Liver (tissue), 3 donors: ENCODE data around the gene PLA2G4E.

Experiments used
- EGR1 ChIP-seq, 2 donors: IDR thresholded peaks; 2 replicates each; pipeline ENCODE4 v1.6.1; 2016 to 2018; ENCODE audit warnings: antibody characterized with exemption in 2 of 2, low read depth in 2 of 2
- MAX ChIP-seq: IDR thresholded peaks from 2 replicates; pipeline ENCODE4 v1.6.1; 2016; ENCODE audit warnings: antibody characterized with exemption
- RAD21 ChIP-seq, 2 donors: IDR thresholded peaks; 2 replicates each; pipeline ENCODE4 v1.6.1; 2016; ENCODE audit warnings: antibody characterized with exemption in 2 of 2, mild to moderate bottlenecking in 2 of 2
- TAF1 ChIP-seq: conservative IDR thresholded peaks from 2 replicates; pipeline ENCODE4 v1.6.1; 2016; ENCODE audit warnings: antibody characterized with exemption, mild to moderate bottlenecking
- YY1 ChIP-seq: IDR thresholded peaks from 2 replicates; pipeline ENCODE4 v1.6.1; 2016; ENCODE audit warnings: antibody characterized with exemption, mild to moderate bottlenecking
- ZBTB33 ChIP-seq: IDR thresholded peaks from 2 replicates; pipeline ENCODE4 v1.6.1; 2016; ENCODE audit warnings: antibody characterized with exemption
- TF ChIP-seq, protein P1 (sequence below): fragments of 150-350 bp; IDR thresholded peaks from 2 replicates; pipeline ENCODE4 v1.5.1; 2017; ENCODE audit warnings: improper control_type of control experiment, low read depth, low read length; ENCODE audit not compliant: missing input control
- donor health status: healthy.
- donor health status: healthy.

DNA sequence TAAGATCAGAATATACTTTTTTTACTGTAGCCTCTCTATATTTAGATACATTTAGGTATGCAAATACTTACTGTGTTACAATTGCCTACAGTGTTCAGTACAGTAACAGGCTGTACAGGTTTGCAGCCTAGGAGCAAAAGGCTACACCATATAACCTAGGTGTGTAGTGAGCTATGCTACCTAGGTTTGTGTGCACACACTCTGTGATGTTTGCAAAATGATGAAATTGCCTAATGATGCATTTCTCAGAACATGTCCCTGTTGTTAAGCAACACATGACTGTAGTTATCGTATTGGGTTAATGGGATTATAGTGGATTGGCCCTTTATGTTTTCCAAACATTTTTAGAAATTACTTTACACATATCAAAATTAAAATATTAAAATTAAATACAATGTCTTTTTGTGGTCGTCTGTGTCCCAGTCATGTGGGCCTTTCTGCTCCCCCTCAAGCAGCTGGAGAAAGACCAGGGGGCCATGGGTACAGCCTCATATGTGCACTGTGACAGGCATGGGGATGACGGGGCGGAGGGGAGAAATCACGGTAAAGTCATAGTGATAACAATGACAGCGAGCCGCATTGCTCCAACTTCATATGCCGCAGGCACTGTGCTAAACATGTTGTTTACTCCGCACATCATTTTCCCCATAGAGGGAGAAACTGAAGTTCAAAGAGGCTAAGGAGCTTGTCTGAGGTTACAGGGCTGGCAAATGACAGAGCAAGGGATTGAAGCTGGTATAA lies 27.4 kb upstream of the PLA2G4E start:
- TF ChIP-seq EGR1 (IDR thresholded peaks at IDR 0.05; ENCODE audit: low read depth in 2 of 2): no peak
- TF ChIP-seq, protein P1, sequence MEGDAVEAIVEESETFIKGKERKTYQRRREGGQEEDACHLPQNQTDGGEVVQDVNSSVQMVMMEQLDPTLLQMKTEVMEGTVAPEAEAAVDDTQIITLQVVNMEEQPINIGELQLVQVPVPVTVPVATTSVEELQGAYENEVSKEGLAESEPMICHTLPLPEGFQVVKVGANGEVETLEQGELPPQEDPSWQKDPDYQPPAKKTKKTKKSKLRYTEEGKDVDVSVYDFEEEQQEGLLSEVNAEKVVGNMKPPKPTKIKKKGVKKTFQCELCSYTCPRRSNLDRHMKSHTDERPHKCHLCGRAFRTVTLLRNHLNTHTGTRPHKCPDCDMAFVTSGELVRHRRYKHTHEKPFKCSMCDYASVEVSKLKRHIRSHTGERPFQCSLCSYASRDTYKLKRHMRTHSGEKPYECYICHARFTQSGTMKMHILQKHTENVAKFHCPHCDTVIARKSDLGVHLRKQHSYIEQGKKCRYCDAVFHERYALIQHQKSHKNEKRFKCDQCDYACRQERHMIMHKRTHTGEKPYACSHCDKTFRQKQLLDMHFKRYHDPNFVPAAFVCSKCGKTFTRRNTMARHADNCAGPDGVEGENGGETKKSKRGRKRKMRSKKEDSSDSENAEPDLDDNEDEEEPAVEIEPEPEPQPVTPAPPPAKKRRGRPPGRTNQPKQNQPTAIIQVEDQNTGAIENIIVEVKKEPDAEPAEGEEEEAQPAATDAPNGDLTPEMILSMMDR: no peak
- TF ChIP-seq ZBTB33: no peak
- TF ChIP-seq MAX: no peak
- TF ChIP-seq TAF1: no peak
- TF ChIP-seq YY1: no peak
- no peak for TF ChIP-seq RAD21 (IDR thresholded peaks at IDR 0.05)
